ENCODE data around the gene PRKAA1.

Gene PRKAA1

DNA sequence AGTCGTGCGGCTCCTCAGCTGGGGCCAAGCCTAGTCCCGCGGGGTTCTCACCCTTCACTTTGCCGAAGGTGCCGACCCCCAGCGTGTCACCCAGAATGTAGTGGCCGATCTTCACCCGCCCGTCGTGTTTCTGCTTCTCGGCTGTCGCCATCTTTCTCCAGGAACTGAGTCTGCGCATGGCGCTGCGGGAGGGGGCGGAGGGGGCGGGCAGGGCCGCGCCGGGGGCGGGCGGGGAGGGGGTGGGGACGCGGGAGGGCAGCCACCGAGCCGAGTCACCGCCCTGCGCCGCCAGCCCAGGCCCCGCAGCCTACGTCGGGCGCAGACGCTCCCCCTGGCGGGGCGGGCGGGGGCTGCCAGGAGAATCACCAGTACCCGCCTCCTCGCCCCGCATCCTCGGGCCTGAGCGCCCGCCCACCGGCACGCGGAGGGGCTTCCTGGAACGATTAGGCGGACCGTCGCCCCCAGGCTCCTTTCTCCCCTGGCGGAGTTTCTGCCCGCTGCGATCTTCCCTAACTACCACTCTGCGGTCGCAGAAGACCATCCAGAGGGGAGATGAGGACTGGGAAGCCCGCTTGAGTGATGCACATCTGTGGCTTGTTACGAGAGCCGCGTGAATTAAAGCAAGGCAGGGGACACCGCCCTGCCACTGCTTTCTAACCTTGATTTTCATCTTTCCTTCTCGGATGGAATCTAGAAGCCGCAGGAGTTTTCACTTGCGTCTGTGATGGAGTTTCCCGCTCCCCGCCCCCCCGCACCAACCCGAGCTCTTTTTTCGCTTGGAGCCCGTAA, at the start of gene PRKAA1:
TSS of gene PRKAA1 (minus strand) at position 363 of the 789 bp plus-strand sequence. CDS start at position 178, 185 bp downstream.
- H3K27me3 ChIP-seq (ENCODE audit: control insufficient read depth, insufficient read depth, low read length), result no peaks in the 10 kb centered on the region
- peak within 1 kb of the TSS; percentile 91 for H3K9ac ChIP-seq
- H3K4me1 ChIP-seq, result no peaks in the 10 kb centered on the region
- H3K4me3 ChIP-seq (ENCODE audit: low read depth, low read length), result peak within 1 kb of the TSS; percentile 87
- H3K36me3 ChIP-seq (ENCODE audit: control insufficient read depth, insufficient read depth, low read length), result no peaks in the 10 kb centered on the region
- H3K79me2 ChIP-seq, result peaks cover 26% of the 10 kb centered on the region
- peak within 1 kb of the TSS; percentile 89 for H3K4me2 ChIP-seq (ENCODE audit: low read length)
- TF ChIP-seq, protein P1, sequence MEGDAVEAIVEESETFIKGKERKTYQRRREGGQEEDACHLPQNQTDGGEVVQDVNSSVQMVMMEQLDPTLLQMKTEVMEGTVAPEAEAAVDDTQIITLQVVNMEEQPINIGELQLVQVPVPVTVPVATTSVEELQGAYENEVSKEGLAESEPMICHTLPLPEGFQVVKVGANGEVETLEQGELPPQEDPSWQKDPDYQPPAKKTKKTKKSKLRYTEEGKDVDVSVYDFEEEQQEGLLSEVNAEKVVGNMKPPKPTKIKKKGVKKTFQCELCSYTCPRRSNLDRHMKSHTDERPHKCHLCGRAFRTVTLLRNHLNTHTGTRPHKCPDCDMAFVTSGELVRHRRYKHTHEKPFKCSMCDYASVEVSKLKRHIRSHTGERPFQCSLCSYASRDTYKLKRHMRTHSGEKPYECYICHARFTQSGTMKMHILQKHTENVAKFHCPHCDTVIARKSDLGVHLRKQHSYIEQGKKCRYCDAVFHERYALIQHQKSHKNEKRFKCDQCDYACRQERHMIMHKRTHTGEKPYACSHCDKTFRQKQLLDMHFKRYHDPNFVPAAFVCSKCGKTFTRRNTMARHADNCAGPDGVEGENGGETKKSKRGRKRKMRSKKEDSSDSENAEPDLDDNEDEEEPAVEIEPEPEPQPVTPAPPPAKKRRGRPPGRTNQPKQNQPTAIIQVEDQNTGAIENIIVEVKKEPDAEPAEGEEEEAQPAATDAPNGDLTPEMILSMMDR (IDR thresholded peaks at IDR 0.05), result peak; percentile 57
- peak within 1 kb of the TSS; percentile 87 for H3K27ac ChIP-seq
- no peaks in the 10 kb centered on the region for H3K9me3 ChIP-seq (ENCODE audit: control insufficient read depth, low read length)
- peak within 1 kb of the TSS; percentile 91 for H2AFZ ChIP-seq

DNA sequence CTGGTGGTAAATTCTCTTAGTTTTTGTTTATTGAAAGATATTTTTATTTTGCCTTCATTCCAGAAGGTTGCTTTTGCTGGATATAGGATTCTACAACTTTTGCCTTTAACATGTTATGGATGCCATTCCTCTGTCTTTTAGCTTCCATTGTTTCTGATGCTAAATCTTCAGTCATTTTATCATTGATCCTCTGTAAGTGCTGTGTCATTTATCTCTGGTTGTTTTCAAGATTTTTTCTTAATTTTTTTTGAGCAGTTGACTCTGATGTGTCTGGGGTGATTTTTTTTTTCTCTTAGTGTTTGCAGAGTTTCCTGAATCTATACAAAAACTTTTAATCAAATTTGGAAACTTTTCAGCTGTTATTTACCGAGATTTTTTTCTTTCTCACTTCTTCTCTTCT, 49.4 kb upstream of the PRKAA1 start:
- H3K27ac ChIP-seq, result no peak overlapping the region
- no peak overlapping the region for H2AFZ ChIP-seq
- no peak overlapping the region for H3K4me2 ChIP-seq (ENCODE audit: low read length)
- H3K27me3 ChIP-seq (ENCODE audit: control insufficient read depth, insufficient read depth, low read length), result no peaks in the 10 kb centered on the region
- TF ChIP-seq, protein P1 (IDR thresholded peaks at IDR 0.05), result no peak
- H3K36me3 ChIP-seq (ENCODE audit: control insufficient read depth, insufficient read depth, low read length), result no peaks in the 10 kb centered on the region
- H3K79me2 ChIP-seq, result no peaks in the 10 kb centered on the region
- H3K4me1 ChIP-seq, result no peaks in the 10 kb centered on the region
- H3K9me3 ChIP-seq (ENCODE audit: control insufficient read depth, low read length), result no peaks in the 10 kb centered on the region
- H3K4me3 ChIP-seq (ENCODE audit: low read depth, low read length), result no peak overlapping the region
- H3K9ac ChIP-seq, result no peak overlapping the region

DNA sequence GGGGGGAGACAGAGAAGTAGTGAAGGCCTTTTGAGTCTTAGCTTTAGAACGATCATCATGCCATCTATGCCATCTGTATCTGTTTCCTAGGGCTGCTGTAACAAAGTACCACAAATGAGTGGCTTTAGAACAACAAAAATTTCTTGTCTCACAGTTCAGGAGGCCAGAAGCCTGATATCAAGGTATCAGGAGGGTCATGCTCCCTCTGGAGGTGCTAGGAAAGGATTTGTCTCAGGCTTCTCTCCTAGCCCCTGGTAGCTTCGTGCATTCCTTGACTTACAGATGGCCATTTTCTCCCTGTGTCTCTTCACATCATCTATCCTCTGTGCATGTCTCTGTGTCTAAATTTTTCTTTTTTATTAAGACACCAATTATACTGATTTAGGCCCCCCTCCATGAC, 48.2 kb upstream of the PRKAA1 start:
- Histone ChIP-seq H3K4me1 (no peaks in the 10 kb centered on the region), H3K9ac (no peak overlapping the region), H3K4me3 (ENCODE audit: low read depth, low read length) (no peak overlapping the region), H3K36me3 (ENCODE audit: control insufficient read depth, insufficient read depth, low read length) (no peaks in the 10 kb centered on the region), H2AFZ (no peak overlapping the region), H3K27ac (no peak overlapping the region), H3K79me2 (no peaks in the 10 kb centered on the region), H3K9me3 (ENCODE audit: control insufficient read depth, low read length) (no peaks in the 10 kb centered on the region), H3K4me2 (ENCODE audit: low read length) (no peak overlapping the region), H3K27me3 (ENCODE audit: control insufficient read depth, insufficient read depth, low read length) (no peaks in the 10 kb centered on the region)
- TF ChIP-seq, protein P1 (IDR thresholded peaks at IDR 0.05), result no peak

DNA sequence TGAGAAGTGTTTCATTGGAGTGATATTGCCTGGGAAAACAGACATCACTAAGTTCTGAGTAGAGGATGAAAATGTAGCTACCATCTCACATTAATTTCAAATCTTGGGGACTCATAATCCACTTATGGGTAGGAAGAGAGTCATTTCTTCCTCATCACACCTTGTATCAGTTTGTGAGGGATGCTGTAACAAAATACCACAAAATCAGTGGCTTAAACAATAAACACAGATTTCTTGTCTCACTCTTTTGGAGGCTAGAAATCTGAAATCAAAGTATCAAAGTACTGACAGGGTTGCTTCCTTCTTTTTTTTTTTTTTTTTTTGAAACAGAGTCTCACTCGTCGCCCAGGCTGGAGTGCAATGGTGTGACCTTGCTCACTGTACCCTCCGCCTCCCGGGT, 46.4 kb upstream of the PRKAA1 start:
- Histone ChIP-seq H3K9ac (no peak overlapping the region), H3K4me3 (ENCODE audit: low read depth, low read length) (no peak overlapping the region), H3K27ac (no peak overlapping the region), H3K27me3 (ENCODE audit: control insufficient read depth, insufficient read depth, low read length) (no peaks in the 10 kb centered on the region), H2AFZ (no peak overlapping the region), H3K79me2 (no peaks in the 10 kb centered on the region), H3K36me3 (ENCODE audit: control insufficient read depth, insufficient read depth, low read length) (no peaks in the 10 kb centered on the region), H3K4me1 (no peaks in the 10 kb centered on the region), H3K9me3 (ENCODE audit: control insufficient read depth, low read length) (no peaks in the 10 kb centered on the region), H3K4me2 (ENCODE audit: low read length) (no peak overlapping the region)
- TF ChIP-seq, protein P1 (IDR thresholded peaks at IDR 0.05), result no peak

DNA sequence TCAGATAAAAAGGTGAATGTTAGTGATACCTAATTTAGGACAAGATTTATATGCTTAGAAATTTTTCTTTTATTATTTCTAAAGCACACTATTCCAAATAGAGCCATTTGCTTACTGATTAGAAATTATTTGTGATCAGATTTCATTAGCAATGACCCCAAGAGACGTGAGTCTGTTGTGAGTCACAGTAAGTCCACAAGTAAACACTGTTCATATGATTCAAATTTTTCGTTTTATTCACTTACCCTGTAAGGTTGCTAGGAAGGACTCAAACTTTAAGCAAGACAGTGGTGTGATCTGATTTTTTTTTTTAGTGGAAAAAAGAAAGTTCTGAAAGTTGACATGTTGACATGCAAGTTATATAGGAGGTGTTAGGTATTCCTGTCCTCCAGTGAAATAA, 44.2 kb upstream of the PRKAA1 start:
- peak overlapping the region; percentile 77 for H3K4me2 ChIP-seq (ENCODE audit: low read length)
- TF ChIP-seq, protein P1 (IDR thresholded peaks at IDR 0.05), result no peak
- H3K27me3 ChIP-seq (ENCODE audit: control insufficient read depth, insufficient read depth, low read length), result no peaks in the 10 kb centered on the region
- H3K4me3 ChIP-seq (ENCODE audit: low read depth, low read length), result peak overlapping the region; percentile 66
- H2AFZ ChIP-seq, result no peak overlapping the region
- no peaks in the 10 kb centered on the region for H3K4me1 ChIP-seq
- no peak overlapping the region for H3K9ac ChIP-seq
- no peaks in the 10 kb centered on the region for H3K9me3 ChIP-seq (ENCODE audit: control insufficient read depth, low read length)
- no peaks in the 10 kb centered on the region for H3K79me2 ChIP-seq
- no peak overlapping the region for H3K27ac ChIP-seq
- no peaks in the 10 kb centered on the region for H3K36me3 ChIP-seq (ENCODE audit: control insufficient read depth, insufficient read depth, low read length)
